NCI-H1092 (cell line): ENCODE data around the gene PRR5.

ENCODE experiments used
- DNase-seq: peaks from one replicate; lab custom pipeline; 2025; lab: John Stamatoyannopoulos, UW

Gene PRR5

GRCh38 chr22:44693145-44693544 lies 8.9 kb upstream of the PRR5 start:
- no peak for DNase-seq

- DNase-seq, result no peak
These were observed 8.2 kb upstream of the PRR5 start for GRCh38 chr22:44693756-44694155.

- no peak for DNase-seq
These were observed 4.4 kb upstream of the PRR5 start for GRCh38 chr22:44697423-44698141.

GRCh38 chr22:44698531-44699421 lies 3.2 kb upstream of the PRR5 start:
- DNase-seq, result no peak

- no peak for DNase-seq
These were observed 1.5 kb upstream of the PRR5 start for GRCh38 chr22:44700456-44700855.

GRCh38 chr22:44701187-44701790 lies 715 bp upstream of the PRR5 start:
- no peak for DNase-seq

- no peak for DNase-seq
These were observed 635 bp downstream of the PRR5 start for GRCh38 chr22:44702479-44703198.

GRCh38 chr22:44703255-44703870 lies 1.4 kb downstream of the PRR5 start:
- no peak for DNase-seq

- no peak for DNase-seq
These were observed 2.4 kb downstream of the PRR5 start for GRCh38 chr22:44704159-44705021.

- no peak for DNase-seq
These were observed 3.0 kb downstream of the PRR5 start for GRCh38 chr22:44705022-44705297.

GRCh38 chr22:44706488-44706887 lies 4.5 kb downstream of the PRR5 start:
- DNase-seq, result no peak

GRCh38 chr22:44707178-44707577 lies 5.2 kb downstream of the PRR5 start:
- no peak for DNase-seq

- no peak for DNase-seq
These were observed 5.7 kb downstream of the PRR5 start for GRCh38 chr22:44707752-44708151.

- no peak for DNase-seq
These were observed 7.9 kb downstream of the PRR5 start for GRCh38 chr22:44709881-44710392.

- no peak for DNase-seq
These were observed 8.7 kb downstream of the PRR5 start for GRCh38 chr22:44710474-44711240.

- DNase-seq, result no peak
These were observed 9.2 kb downstream of the PRR5 start for GRCh38 chr22:44711241-44711560.

- DNase-seq, result no peak
These were observed 9.9 kb downstream of the PRR5 start for GRCh38 chr22:44711690-44712555.

GRCh38 chr22:44712962-44713361 lies 11.0 kb downstream of the PRR5 start:
- DNase-seq, result no peak

- DNase-seq, result no peak
These were observed 12.8 kb downstream of the PRR5 start for GRCh38 chr22:44714703-44715350.
